K562 (cell line): ENCODE data around the gene MRPS18B. TPM values are rescaled to one million over a fixed set of nuclear protein-coding genes. Genes with fewer than 3 reads are reported as not detected.

Source experiments
- ADNP ChIP-seq: fragments of 200-800 bp; sonication (Bioruptor generic); IDR thresholded peaks from 2 replicates; pipeline ENCODE4 v1.6.1; 2016; ENCODE audit warnings: missing genetic modification characterization, missing compliant biosample characterization
- CREB3 ChIP-seq: fragments of 450-650 bp; conservative IDR thresholded peaks from 2 replicates; pipeline ENCODE4 v1.6.1; 2016; ENCODE audit warnings: missing genetic modification characterization, low read depth, mild to moderate bottlenecking, missing compliant biosample characterization, moderate library complexity
- FOXA3 ChIP-seq, 2 experiments: fragments of 450-650 bp in 1 of 2; sonication (generic) in 1 of 2; formaldehyde crosslinking; IDR thresholded peaks in 1 of 2; conservative IDR thresholded peaks in 1 of 2; 2 replicates each; pipeline versions ENCODE4 v1.4.0 to v1.8.0; 2020 to 2022; ENCODE audit warnings: mild to moderate bottlenecking in 2 of 2, missing genetic modification reagents in 1 of 2
- HDAC2 ChIP-seq: fragments of 450-650 bp; IDR thresholded peaks from 2 replicates; pipeline ENCODE4 v1.6.1; 2016; ENCODE audit warnings: mild to moderate bottlenecking
- MLX ChIP-seq, 2 experiments: fragments of 450-650 bp in 1 of 2; sonication (generic) in 1 of 2; formaldehyde crosslinking; conservative IDR thresholded peaks; 2 replicates each; pipeline versions ENCODE4 v1.4.0 to v1.8.1; 2020 to 2022; ENCODE audit warnings: mild to moderate bottlenecking in 1 of 2, missing genetic modification reagents in 1 of 2
- MNT ChIP-seq, 2 experiments: fragments of 450-650 bp; conservative IDR thresholded peaks; 2 replicates each; pipeline ENCODE4 v1.6.1; 2017; ENCODE audit warnings: mild to moderate bottlenecking in 2 of 2, moderate library complexity in 2 of 2
- NFE2L1 ChIP-seq: fragments of 450-650 bp; IDR thresholded peaks from 2 replicates; pipeline ENCODE4 v1.6.1; 2016; ENCODE audit warnings: missing genetic modification characterization, low read depth, mild to moderate bottlenecking, missing compliant biosample characterization, moderate library complexity, borderline replicate concordance
- NFIX ChIP-seq: fragments of 250-450 bp; sonication (Bioruptor Pico); IDR thresholded peaks from 2 replicates; pipeline ENCODE4 v1.4.0; 2020; ENCODE audit warnings: low read depth, mild to moderate bottlenecking, moderate library complexity
- NR0B1 ChIP-seq: fragments of 450-650 bp; IDR thresholded peaks from one replicate; pipeline ENCODE4 v1.6.1; 2018; ENCODE audit warnings: mild to moderate bottlenecking, moderate library complexity; ENCODE audit not compliant: partially characterized antibody
- RAD51 ChIP-seq: fragments of 450-650 bp; IDR thresholded peaks from 2 replicates; pipeline ENCODE4 v1.7.1; 2016; ENCODE audit warnings: low read depth, mild to moderate bottlenecking, borderline replicate concordance
- ZNF217 ChIP-seq: sonication (generic); formaldehyde crosslinking; IDR thresholded peaks from 2 replicates; pipeline ENCODE4 v1.8.0; 2022; ENCODE audit warnings: mild to moderate bottlenecking, missing genetic modification reagents
- polyA plus RNA-seq, 8 experiments: library from polyadenylated mRNA; depleted of rRNA in 4 of 8; stranded (reverse) in 5 of 8; unstranded in 3 of 8; fragments of >200 nt; fragmentation: Nextera tagmentation in 2 of 8; fragmentation: Illumina TruSeq in 1 of 8; extraction: Ambion mirVana in 2 of 8; extraction: Trizol in 1 of 8; gene quantifications; 2 replicates each; pipeline versions ENCODE4 v1.2.1 to v1.2.3, GENCODE V29; 2011 to 2014; ENCODE audit warnings: inconsistent platforms in 1 of 8, missing spikeins in 1 of 8
- total RNA-seq, 7 experiments: library from RNA; depleted of rRNA in 6 of 7; stranded (reverse); fragments of >200 nt in 6 of 7; fragmentation: Illumina TruSeq in 2 of 7; extraction: Trizol in 2 of 7; gene quantifications; 2 replicates each; pipeline versions ENCODE4 v1.2.1 to v1.2.3, GENCODE V29; 2011 to 2021; ENCODE audit warnings: low replicate concordance in 1 of 7
- TF ChIP-seq, protein P1 (sequence below): sonication (generic); formaldehyde crosslinking; IDR thresholded peaks from 2 replicates; pipeline ENCODE4 v1.8.0; 2022; ENCODE audit warnings: mild to moderate bottlenecking, missing genetic modification reagents
- TF ChIP-seq, protein P2 (sequence below): IDR thresholded peaks from 3 replicates; pipeline ENCODE4 v1.6.1; 2011; ENCODE audit warnings: borderline replicate concordance, mild to moderate bottlenecking, moderate library complexity; ENCODE audit not compliant: insufficient read length; ENCODE audit errors: extremely low read depth
- TF ChIP-seq, protein P3 (sequence below): sonication (generic); formaldehyde crosslinking; IDR thresholded peaks from 2 replicates; pipeline ENCODE4 v1.5.0; 2020; ENCODE audit warnings: missing genetic modification reagents

The MRPS18B gene
- total and polyA plus RNA-seq, 9 of the 15 experiments (the other 6 are each of a cell fraction or from before 2014, with no cell fraction given): 132 to 383 (median 178) TPM

- TF ChIP-seq NR0B1: no peak
- TF ChIP-seq, protein P1, sequence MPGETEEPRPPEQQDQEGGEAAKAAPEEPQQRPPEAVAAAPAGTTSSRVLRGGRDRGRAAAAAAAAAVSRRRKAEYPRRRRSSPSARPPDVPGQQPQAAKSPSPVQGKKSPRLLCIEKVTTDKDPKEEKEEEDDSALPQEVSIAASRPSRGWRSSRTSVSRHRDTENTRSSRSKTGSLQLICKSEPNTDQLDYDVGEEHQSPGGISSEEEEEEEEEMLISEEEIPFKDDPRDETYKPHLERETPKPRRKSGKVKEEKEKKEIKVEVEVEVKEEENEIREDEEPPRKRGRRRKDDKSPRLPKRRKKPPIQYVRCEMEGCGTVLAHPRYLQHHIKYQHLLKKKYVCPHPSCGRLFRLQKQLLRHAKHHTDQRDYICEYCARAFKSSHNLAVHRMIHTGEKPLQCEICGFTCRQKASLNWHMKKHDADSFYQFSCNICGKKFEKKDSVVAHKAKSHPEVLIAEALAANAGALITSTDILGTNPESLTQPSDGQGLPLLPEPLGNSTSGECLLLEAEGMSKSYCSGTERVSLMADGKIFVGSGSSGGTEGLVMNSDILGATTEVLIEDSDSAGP (CRISPR knock-in tag): 0 out of 2 replicates have a peak, but pooled peaks have one; percentile 54
- no peak for TF ChIP-seq CREB3 (tag)
- no peak for TF ChIP-seq ADNP (tag)
- TF ChIP-seq, protein P2, sequence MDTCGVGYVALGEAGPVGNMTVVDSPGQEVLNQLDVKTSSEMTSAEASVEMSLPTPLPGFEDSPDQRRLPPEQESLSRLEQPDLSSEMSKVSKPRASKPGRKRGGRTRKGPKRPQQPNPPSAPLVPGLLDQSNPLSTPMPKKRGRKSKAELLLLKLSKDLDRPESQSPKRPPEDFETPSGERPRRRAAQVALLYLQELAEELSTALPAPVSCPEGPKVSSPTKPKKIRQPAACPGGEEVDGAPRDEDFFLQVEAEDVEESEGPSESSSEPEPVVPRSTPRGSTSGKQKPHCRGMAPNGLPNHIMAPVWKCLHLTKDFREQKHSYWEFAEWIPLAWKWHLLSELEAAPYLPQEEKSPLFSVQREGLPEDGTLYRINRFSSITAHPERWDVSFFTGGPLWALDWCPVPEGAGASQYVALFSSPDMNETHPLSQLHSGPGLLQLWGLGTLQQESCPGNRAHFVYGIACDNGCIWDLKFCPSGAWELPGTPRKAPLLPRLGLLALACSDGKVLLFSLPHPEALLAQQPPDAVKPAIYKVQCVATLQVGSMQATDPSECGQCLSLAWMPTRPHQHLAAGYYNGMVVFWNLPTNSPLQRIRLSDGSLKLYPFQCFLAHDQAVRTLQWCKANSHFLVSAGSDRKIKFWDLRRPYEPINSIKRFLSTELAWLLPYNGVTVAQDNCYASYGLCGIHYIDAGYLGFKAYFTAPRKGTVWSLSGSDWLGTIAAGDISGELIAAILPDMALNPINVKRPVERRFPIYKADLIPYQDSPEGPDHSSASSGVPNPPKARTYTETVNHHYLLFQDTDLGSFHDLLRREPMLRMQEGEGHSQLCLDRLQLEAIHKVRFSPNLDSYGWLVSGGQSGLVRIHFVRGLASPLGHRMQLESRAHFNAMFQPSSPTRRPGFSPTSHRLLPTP: no peak
- TF ChIP-seq FOXA3 (CRISPR knock-in tag; conservative IDR thresholded peaks at IDR 0.05 in 1 of 2, IDR thresholded peaks at IDR 0.05 in 1 of 2): 0 out of 4 replicates have a peak, but pooled peaks of 1 of the 2 experiments have one; percentile 71
- TF ChIP-seq RAD51: 0 out of 2 replicates have a peak, but pooled peaks have one; percentile 20
- no peak for TF ChIP-seq NFIX
- no peak for TF ChIP-seq ZNF217 (CRISPR knock-in tag)
- peak; percentile 83; the same call in 1 of the 2 replicates for TF ChIP-seq HDAC2
- TF ChIP-seq MNT (conservative IDR thresholded peaks at IDR 0.05): peak; percentile 59 to 88; a peak in 3 of 4 replicates
- no peak for TF ChIP-seq NFE2L1 (tag)
- TF ChIP-seq, protein P3, sequence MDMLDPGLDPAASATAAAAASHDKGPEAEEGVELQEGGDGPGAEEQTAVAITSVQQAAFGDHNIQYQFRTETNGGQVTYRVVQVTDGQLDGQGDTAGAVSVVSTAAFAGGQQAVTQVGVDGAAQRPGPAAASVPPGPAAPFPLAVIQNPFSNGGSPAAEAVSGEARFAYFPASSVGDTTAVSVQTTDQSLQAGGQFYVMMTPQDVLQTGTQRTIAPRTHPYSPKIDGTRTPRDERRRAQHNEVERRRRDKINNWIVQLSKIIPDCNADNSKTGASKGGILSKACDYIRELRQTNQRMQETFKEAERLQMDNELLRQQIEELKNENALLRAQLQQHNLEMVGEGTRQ (CRISPR knock-in tag): no peak
- peak in 1 of 2 experiments; percentile 79; a peak in 1 of 4 replicates for TF ChIP-seq MLX (CRISPR knock-in tag; conservative IDR thresholded peaks at IDR 0.05)
These were observed 55.0 kb downstream of the MRPS18B start, which contains the start of gene DHX16 (continued) for GRCh38 chr6:30672445-30673253.
